SIG-M5 treated with dmso at 0.1 percent for 504 hours (cell line): ENCODE results near the gene RERE.

Source experiments
- DNase-seq: peaks from one replicate; lab custom pipeline; 2025; ENCODE audit not compliant: unreplicated experiment; lab: John Stamatoyannopoulos, UW

The RERE gene

GRCh38 chr1:8416881-8417280 lies 400.6 kb downstream of the RERE start:
- DNase-seq, result no peak

GRCh38 chr1:8415526-8416278 lies 401.7 kb downstream of the RERE start:
- no peak for DNase-seq

- no peak for DNase-seq
Measured at GRCh38 chr1:8412183-8412831, 405.1 kb downstream of the RERE start.

GRCh38 chr1:8411803-8412182 lies 405.6 kb downstream of the RERE start:
- no peak for DNase-seq

- DNase-seq, result no peak
Measured at GRCh38 chr1:8410791-8411190, 406.6 kb downstream of the RERE start.

GRCh38 chr1:8409606-8410005 lies 407.8 kb downstream of the RERE start:
- no peak for DNase-seq

GRCh38 chr1:8409106-8409505 lies 408.3 kb downstream of the RERE start:
- no peak for DNase-seq

GRCh38 chr1:8408151-8408839 lies 409.1 kb downstream of the RERE start:
- DNase-seq, result no peak

GRCh38 chr1:8407652-8408051 lies 409.8 kb downstream of the RERE start:
- no peak for DNase-seq

GRCh38 chr1:8406960-8407359 lies 410.5 kb downstream of the RERE start:
- DNase-seq, result no peak

GRCh38 chr1:8406011-8406410 lies 411.4 kb downstream of the RERE start:
- DNase-seq, result no peak

GRCh38 chr1:8404460-8405370 lies 412.7 kb downstream of the RERE start:
- DNase-seq, result no peak

GRCh38 chr1:8402109-8402710 lies 415.2 kb downstream of the RERE start:
- DNase-seq, result no peak

GRCh38 chr1:8398677-8399076 lies 418.8 kb downstream of the RERE start:
- DNase-seq, result no peak

- no peak for DNase-seq
Measured at GRCh38 chr1:8398086-8398485, 419.4 kb downstream of the RERE start.

GRCh38 chr1:8397511-8397910 lies 419.9 kb downstream of the RERE start:
- DNase-seq, result no peak

GRCh38 chr1:8396786-8397406 lies 420.5 kb downstream of the RERE start:
- DNase-seq, result no peak

- no peak for DNase-seq
Measured at GRCh38 chr1:8396083-8396785, 421.2 kb downstream of the RERE start.

GRCh38 chr1:8395433-8395866 lies 422.0 kb downstream of the RERE start:
- peak; percentile 61 for DNase-seq
